SK-N-SH (cell line): ENCODE data around the gene CEP63. TPM values are rescaled to one million over a fixed set of nuclear protein-coding genes. Genes with fewer than 3 reads are reported as not detected.

Experiments
- CTCF ChIA-PET: fragments of 300-600, 350-600 bp; formaldehyde crosslinking; extraction: SDS; loops from one replicate; lab custom pipeline; 2021; lab: Yijun Ruan, JAX
- POLR2A ChIA-PET: fragments of 350-600 bp; sonication (Branson Sonifier 250); formaldehyde crosslinking; extraction: SDS; loops from one replicate; lab custom pipeline; 2020; ENCODE audit warnings: antibody characterized with exemption, inconsistent platforms; lab: Yijun Ruan, JAX
- DNase-seq: peaks from one replicate; pipeline ENCODE4 v3.0.0; 2012
- H2AFZ ChIP-seq: fragments of 200-600 bp; sonication (generic); 2 replicates; pipeline ENCODE4 v1.8.1; 2016; ENCODE audit warnings: antibody characterized with exemption, mild to moderate bottlenecking, low read depth
- H3F3A ChIP-seq: fragments of 200-600 bp; sonication (generic); replicated peaks from 2 replicates; pipeline ENCODE3; 2016; ENCODE audit warnings: antibody characterized with exemption, mild to moderate bottlenecking; ENCODE audit not compliant: insufficient read depth
- H3K27ac ChIP-seq, 2 experiments: fragments of 200-500 bp in 1 of 2; fragments of 200-600 bp in 1 of 2; sonication (Bioruptor generic) in 1 of 2; sonication (generic), shearing (Covaris generic) in 1 of 2; 2 replicates each; pipeline versions ENCODE4 v1.5.1 to v1.6.1; 2014 to 2016; ENCODE audit warnings: low read depth in 2 of 2, inconsistent platforms in 1 of 2, low read length in 1 of 2, mild to moderate bottlenecking in 1 of 2, mixed read lengths in 1 of 2
- H3K27me3 ChIP-seq: fragments of 200-600 bp; sonication (generic), shearing (Covaris generic); 2 replicates; pipeline ENCODE4 v1.6.1; 2016; ENCODE audit warnings: mixed run types; ENCODE audit not compliant: insufficient read depth
- H3K36me3 ChIP-seq, 2 experiments: fragments of 200-500 bp in 1 of 2; fragments of 200-600 bp in 1 of 2; sonication (Bioruptor generic) in 1 of 2; sonication (generic) in 1 of 2; replicated peaks in 1 of 2; 2 replicates each; pipeline versions ENCODE3 to v1.5.1; 2014 to 2016; ENCODE audit warnings: low read length in 1 of 2, mild to moderate bottlenecking in 1 of 2; ENCODE audit not compliant: insufficient read depth in 2 of 2, control insufficient read depth in 1 of 2
- H3K4me1 ChIP-seq, 2 experiments: fragments of 200-500 bp in 1 of 2; fragments of 200-600 bp in 1 of 2; sonication (Bioruptor generic) in 1 of 2; sonication (generic), shearing (Covaris generic) in 1 of 2; 2 replicates each; pipeline versions ENCODE4 v1.5.1 to v1.6.1; 2014 to 2016; ENCODE audit warnings: low read depth in 1 of 2, low read length in 1 of 2, mixed run types in 1 of 2; ENCODE audit not compliant: insufficient read depth in 2 of 2, control insufficient read depth in 1 of 2
- H3K4me2 ChIP-seq: fragments of 200-600 bp; sonication (generic), shearing (Covaris generic); 2 replicates; pipeline ENCODE4 v1.6.1; 2017; ENCODE audit warnings: mixed run types
- H3K4me3 ChIP-seq, 2 experiments: fragments of 200-500 bp in 1 of 2; fragments of 200-600 bp in 1 of 2; sonication (Bioruptor generic) in 1 of 2; sonication (generic), shearing (Covaris generic) in 1 of 2; 2 replicates each; pipeline versions ENCODE4 v1.5.1 to v1.8.1; 2014 to 2016; ENCODE audit warnings: low read depth in 2 of 2, inconsistent platforms in 1 of 2, low read length in 1 of 2, mild to moderate bottlenecking in 1 of 2, mixed read lengths in 1 of 2, moderate library complexity in 1 of 2
- H3K79me2 ChIP-seq: fragments of 200-600 bp; sonication (generic); 2 replicates; pipeline ENCODE4 v1.8.1; 2017; ENCODE audit warnings: mild to moderate bottlenecking; ENCODE audit not compliant: insufficient read depth
- H3K9ac ChIP-seq: fragments of 200-600 bp; sonication (generic); 2 replicates; pipeline ENCODE4 v1.6.1; 2017; ENCODE audit warnings: mixed run types
- H3K9me2 ChIP-seq: fragments of 200-600 bp; sonication (generic); 2 replicates; pipeline ENCODE4 v1.6.1; 2017; ENCODE audit warnings: mixed run types
- H3K9me3 ChIP-seq: fragments of 200-600 bp; sonication (generic); 2 replicates; pipeline ENCODE4 v1.6.1; 2017; ENCODE audit warnings: mixed run types, mild to moderate bottlenecking, moderate library complexity
- H4K20me1 ChIP-seq: fragments of 200-600 bp; sonication (generic); 2 replicates; pipeline ENCODE4 v1.6.1; 2017; ENCODE audit warnings: mild to moderate bottlenecking, mixed run types; ENCODE audit not compliant: insufficient read depth
- CHD2 ChIP-seq: fragments of 150-350 bp; IDR thresholded peaks from 2 replicates; pipeline ENCODE4 v1.6.1; 2018; ENCODE audit warnings: low read length; ENCODE audit not compliant: partially characterized antibody
- EP300 ChIP-seq, 2 experiments: IDR thresholded peaks; 2 replicates each; pipeline versions ENCODE4 v1.4.0 to v1.6.1; 2012; ENCODE audit warnings: borderline replicate concordance in 1 of 2, low read depth in 1 of 2, low read length in 1 of 2
- FOSL2 ChIP-seq: IDR thresholded peaks from 2 replicates; pipeline ENCODE4 v1.4.0; 2012; ENCODE audit warnings: low read depth, mild to moderate bottlenecking, moderate library complexity, borderline replicate concordance
- FOXM1 ChIP-seq: IDR thresholded peaks from 2 replicates; pipeline ENCODE4 v1.4.0; 2012; ENCODE audit warnings: low read depth, mild to moderate bottlenecking
- GATA2 ChIP-seq: sonication (generic); formaldehyde crosslinking; IDR thresholded peaks from 2 replicates; pipeline ENCODE4 v1.5.0; 2020; ENCODE audit warnings: mild to moderate bottlenecking, missing genetic modification reagents
- JUND ChIP-seq: IDR thresholded peaks from 2 replicates; pipeline ENCODE4 v1.4.0; 2012
- MEF2A ChIP-seq: IDR thresholded peaks from 2 replicates; pipeline ENCODE4 v1.4.0; 2012; ENCODE audit warnings: low read depth, borderline replicate concordance
- RCOR1 ChIP-seq: fragments of 150-350 bp; IDR thresholded peaks from 2 replicates; pipeline ENCODE4 v1.6.1; 2017; ENCODE audit warnings: antibody characterized with exemption, low read length
- REST ChIP-seq: IDR thresholded peaks from 2 replicates; pipeline ENCODE4 v1.6.1; 2012; ENCODE audit warnings: mild to moderate bottlenecking, low read depth, low read length, moderate library complexity
- RXRA ChIP-seq: IDR thresholded peaks from 2 replicates; pipeline ENCODE4 v1.4.0; 2012; ENCODE audit warnings: low read depth, mild to moderate bottlenecking, borderline replicate concordance
- SIN3A ChIP-seq: IDR thresholded peaks from 2 replicates; pipeline ENCODE4 v1.6.1; 2012; ENCODE audit warnings: low read depth, mild to moderate bottlenecking, low read length, moderate library complexity, borderline replicate concordance
- TCF12 ChIP-seq: IDR thresholded peaks from 2 replicates; pipeline ENCODE4 v1.4.0; 2012
- WGBS: methylation state at CpG from one replicate; pipeline ENCODE4 v1.1.6; 2017; ENCODE audit warnings: low lambda C conversion rate; 5-methylcytosine and 5-hydroxymethylcytosine counted together
- polyA plus RNA-seq, 3 experiments: library from polyadenylated mRNA; depleted of rRNA; stranded (reverse); fragments of >200 nt; gene quantifications; 2 replicates each; pipeline ENCODE4 v1.2.3, GENCODE V29; 2012
- TF ChIP-seq, protein P1 (sequence below): IDR thresholded peaks from 2 replicates; pipeline ENCODE4; 2012
- TF ChIP-seq, protein P2 (sequence below): fragments of 150-350 bp; IDR thresholded peaks from 2 replicates; pipeline ENCODE4 v1.6.1; 2016; ENCODE audit warnings: mild to moderate bottlenecking, low read depth, low read length
- TF ChIP-seq, protein P3 (sequence below): fragments of 200-600 bp; sonication (generic); IDR thresholded peaks from 2 replicates; pipeline ENCODE4 v1.6.1; 2017; ENCODE audit warnings: antibody characterized with exemption, mild to moderate bottlenecking, moderate library complexity

The CEP63 gene
- polyA plus RNA-seq, 1 of the 3 experiments (the other 2 are of a cell fraction), result 6.3 TPM

DNA sequence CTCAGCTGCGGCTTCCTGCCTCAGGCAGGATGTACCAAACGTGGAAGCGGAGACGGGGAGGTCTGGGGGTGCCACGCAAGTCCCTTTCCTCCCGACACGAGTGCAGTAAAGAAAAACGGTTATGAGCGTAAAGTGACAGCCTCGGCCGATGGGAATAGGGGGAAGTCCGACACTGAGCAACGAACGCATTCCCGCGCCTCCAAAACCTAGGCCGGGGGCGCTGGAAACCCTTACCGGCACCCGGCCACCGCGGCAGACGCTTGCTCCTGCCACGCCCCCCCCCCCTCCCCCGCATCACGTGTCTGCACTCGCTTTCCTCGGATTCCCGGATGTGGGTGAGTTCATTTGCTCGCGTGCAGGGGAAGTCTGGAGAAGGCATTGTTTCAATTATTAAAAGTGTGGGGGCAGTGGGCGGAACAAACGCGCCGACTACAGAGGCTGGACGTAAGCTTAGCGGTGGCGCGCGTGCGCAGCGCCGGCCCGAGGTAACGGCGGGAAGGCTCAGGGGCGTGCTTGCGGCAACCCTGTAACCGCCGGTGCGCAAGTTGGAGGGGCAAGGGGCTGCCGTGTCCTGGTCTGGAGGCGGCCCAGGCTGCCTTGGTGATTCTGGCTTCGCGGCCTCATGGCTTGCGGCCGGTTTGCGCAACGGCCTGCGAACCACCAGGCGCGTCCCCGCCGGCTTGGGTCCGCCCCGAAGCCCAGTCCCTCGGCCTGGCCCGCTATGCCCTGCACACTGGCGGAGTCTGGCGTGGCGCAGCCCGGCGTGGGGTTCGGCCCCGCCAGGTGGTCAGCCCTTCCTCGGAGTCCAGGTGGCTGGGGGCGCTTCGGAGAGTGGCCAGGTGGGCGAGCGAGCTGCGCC is at the start of gene CEP63, which contains the start of gene ANAPC13 (continued):
- TF ChIP-seq FOSL2 (no peak), TCF12 (peak; percentile 85), FOXM1 (peak; percentile 75), RCOR1 (no peak), CHD2 (peak; percentile 54), RXRA (no peak), MEF2A (no peak), EP300 (IDR thresholded peaks at IDR 0.05; ENCODE audit: borderline replicate concordance in 1 of 2, low read depth in 1 of 2, low read length in 1 of 2) (peak; percentile 5 to 50; a peak in 1 of 4 replicates), JUND (peak; percentile 43; the same call in 1 of the 2 replicates)
- TF ChIP-seq, protein P1, sequence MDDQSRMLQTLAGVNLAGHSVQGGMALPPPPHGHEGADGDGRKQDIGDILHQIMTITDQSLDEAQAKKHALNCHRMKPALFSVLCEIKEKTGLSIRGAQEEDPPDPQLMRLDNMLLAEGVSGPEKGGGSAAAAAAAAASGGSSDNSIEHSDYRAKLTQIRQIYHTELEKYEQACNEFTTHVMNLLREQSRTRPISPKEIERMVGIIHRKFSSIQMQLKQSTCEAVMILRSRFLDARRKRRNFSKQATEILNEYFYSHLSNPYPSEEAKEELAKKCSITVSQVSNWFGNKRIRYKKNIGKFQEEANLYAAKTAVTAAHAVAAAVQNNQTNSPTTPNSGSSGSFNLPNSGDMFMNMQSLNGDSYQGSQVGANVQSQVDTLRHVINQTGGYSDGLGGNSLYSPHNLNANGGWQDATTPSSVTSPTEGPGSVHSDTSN, result peak; percentile 38
- TF ChIP-seq, protein P2, sequence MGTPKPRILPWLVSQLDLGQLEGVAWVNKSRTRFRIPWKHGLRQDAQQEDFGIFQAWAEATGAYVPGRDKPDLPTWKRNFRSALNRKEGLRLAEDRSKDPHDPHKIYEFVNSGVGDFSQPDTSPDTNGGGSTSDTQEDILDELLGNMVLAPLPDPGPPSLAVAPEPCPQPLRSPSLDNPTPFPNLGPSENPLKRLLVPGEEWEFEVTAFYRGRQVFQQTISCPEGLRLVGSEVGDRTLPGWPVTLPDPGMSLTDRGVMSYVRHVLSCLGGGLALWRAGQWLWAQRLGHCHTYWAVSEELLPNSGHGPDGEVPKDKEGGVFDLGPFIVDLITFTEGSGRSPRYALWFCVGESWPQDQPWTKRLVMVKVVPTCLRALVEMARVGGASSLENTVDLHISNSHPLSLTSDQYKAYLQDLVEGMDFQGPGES, result no peak

DNA sequence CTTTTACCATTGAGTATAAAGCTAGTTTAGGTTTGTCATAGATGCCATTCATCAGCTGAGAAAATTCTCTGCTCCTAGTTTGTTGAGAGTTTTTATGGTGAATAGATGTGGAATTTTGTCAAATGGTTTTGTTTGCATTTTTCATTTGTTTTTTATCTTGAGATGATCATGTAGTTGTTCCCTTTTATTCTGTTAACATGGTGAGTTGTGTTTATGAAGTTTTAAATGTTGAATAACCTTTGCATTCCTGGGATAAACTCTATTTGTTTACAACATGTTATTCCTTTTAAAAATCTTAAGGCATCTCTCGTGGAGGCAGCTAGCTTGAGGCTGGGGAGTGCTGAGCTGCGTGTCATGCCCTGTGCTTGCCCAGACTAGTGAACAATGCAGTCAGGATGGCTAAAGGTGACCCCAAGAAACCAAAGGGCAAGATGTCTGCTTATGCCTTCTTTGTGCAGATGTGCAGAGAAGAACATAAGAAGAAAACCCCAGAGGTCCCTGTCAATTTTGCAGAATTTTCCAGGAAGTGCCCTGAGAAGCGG is 48.6 kb upstream of the CEP63 start:
- 83% methylated on average over 3 of the region's 3 CpGs for whole genome bisulfite sequencing

More for the DNA sequence above, 48.6 kb upstream of the CEP63 start:
- DNase-seq, result no peak
- TF ChIP-seq REST, result no peak
- no peak for TF ChIP-seq CHD2
- TF ChIP-seq FOXM1, result no peak
- TF ChIP-seq FOSL2, result no peak
- TF ChIP-seq, protein P3, sequence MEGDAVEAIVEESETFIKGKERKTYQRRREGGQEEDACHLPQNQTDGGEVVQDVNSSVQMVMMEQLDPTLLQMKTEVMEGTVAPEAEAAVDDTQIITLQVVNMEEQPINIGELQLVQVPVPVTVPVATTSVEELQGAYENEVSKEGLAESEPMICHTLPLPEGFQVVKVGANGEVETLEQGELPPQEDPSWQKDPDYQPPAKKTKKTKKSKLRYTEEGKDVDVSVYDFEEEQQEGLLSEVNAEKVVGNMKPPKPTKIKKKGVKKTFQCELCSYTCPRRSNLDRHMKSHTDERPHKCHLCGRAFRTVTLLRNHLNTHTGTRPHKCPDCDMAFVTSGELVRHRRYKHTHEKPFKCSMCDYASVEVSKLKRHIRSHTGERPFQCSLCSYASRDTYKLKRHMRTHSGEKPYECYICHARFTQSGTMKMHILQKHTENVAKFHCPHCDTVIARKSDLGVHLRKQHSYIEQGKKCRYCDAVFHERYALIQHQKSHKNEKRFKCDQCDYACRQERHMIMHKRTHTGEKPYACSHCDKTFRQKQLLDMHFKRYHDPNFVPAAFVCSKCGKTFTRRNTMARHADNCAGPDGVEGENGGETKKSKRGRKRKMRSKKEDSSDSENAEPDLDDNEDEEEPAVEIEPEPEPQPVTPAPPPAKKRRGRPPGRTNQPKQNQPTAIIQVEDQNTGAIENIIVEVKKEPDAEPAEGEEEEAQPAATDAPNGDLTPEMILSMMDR, result no peak
- TF ChIP-seq GATA2 (CRISPR knock-in tag), result no peak
- TF ChIP-seq SIN3A, result no peak
- H3K9ac ChIP-seq, result no peak overlapping the region
- no peak overlapping the region for H3K27ac ChIP-seq
- H3K4me2 ChIP-seq, result no peak overlapping the region
- CTCF ChIA-PET, result interaction anchor here (0.7 to 1.3 kb wide), 4 partner anchors 10 to 36 kb away, joined by 3 read pairs; no protein-coding TSS in a partner anchor
- H4K20me1 ChIP-seq, result no peaks in the 10 kb centered on the region
- peak overlapping the region; percentile 40; the same call in 1 of the 2 replicates for H2AFZ ChIP-seq
- H3K27me3 ChIP-seq, result no peaks in the 10 kb centered on the region
- H3K9me3 ChIP-seq, result no peaks in the 10 kb centered on the region
- no peaks in the 10 kb centered on the region for H3K9me2 ChIP-seq
- POLR2A ChIA-PET, result no interaction called here
- H3K79me2 ChIP-seq, result no peaks in the 10 kb centered on the region
- H3K36me3 ChIP-seq, result no peaks in the 10 kb centered on the region
- no peaks in the 10 kb centered on the region for H3K4me1 ChIP-seq
- no peaks in the 10 kb centered on the region for H3F3A ChIP-seq
- H3K4me3 ChIP-seq, result no peak overlapping the region
